MM.1S (cell line): ENCODE data around the gene CELA1.

ENCODE experiments used
- DNase-seq: peaks from one replicate; pipeline ENCODE4 v3.0.0-alpha.2; 2015
- H2AFZ ChIP-seq: fragments of 300-600 bp; sonication (generic); 2 replicates; pipeline ENCODE4 v1.6.0; 2016; ENCODE audit warnings: antibody characterized with exemption, low read length
- H3F3A ChIP-seq: fragments of 300-600 bp; sonication (generic); 2 replicates; pipeline ENCODE4 v1.6.1; 2016; ENCODE audit warnings: mild to moderate bottlenecking, antibody characterized with exemption, low read length, moderate library complexity, mixed read lengths; ENCODE audit not compliant: insufficient read depth
- H3K27ac ChIP-seq: fragments of 300-600 bp; sonication (generic); 2 replicates; pipeline ENCODE4 v1.5.1; 2016; ENCODE audit warnings: mild to moderate bottlenecking, low read length
- H3K27me3 ChIP-seq: fragments of 300-600 bp; sonication (generic); replicated peaks from 2 replicates; pipeline ENCODE4 v1.6.0; 2016; ENCODE audit warnings: low read length; ENCODE audit not compliant: insufficient read depth
- H3K36me3 ChIP-seq: fragments of 300-600 bp; sonication (generic); replicated peaks from 2 replicates; pipeline ENCODE4 v1.6.1; 2016; ENCODE audit warnings: mild to moderate bottlenecking, low read length, mixed read lengths; ENCODE audit not compliant: insufficient read depth
- H3K4me1 ChIP-seq: fragments of 300-600 bp; sonication (generic); 2 replicates; pipeline ENCODE4 v1.6.1; 2016; ENCODE audit warnings: low read length, mixed read lengths
- H3K4me2 ChIP-seq: fragments of 300-600 bp; sonication (generic); 2 replicates; pipeline ENCODE4 v1.6.0; 2016; ENCODE audit warnings: low read depth, low read length
- H3K4me3 ChIP-seq: fragments of 300-600 bp; sonication (generic); 2 replicates; pipeline ENCODE4 v1.5.1; 2016; ENCODE audit warnings: low read length, mixed read lengths
- H3K79me2 ChIP-seq: fragments of 300-600 bp; sonication (generic); 2 replicates; pipeline ENCODE4 v1.6.1; 2016; ENCODE audit warnings: mixed run types, low read length, mixed read lengths
- H3K9ac ChIP-seq: fragments of 300-600 bp; sonication (generic); 2 replicates; pipeline ENCODE4 v1.6.1; 2016; ENCODE audit warnings: low read length, mixed read lengths
- H3K9me2 ChIP-seq: fragments of 300-600 bp; sonication (generic); replicated peaks from 2 replicates; pipeline ENCODE4 v1.6.1; 2016; ENCODE audit warnings: mild to moderate bottlenecking, low read length, mixed read lengths; ENCODE audit not compliant: insufficient read depth
- H3K9me3 ChIP-seq: fragments of 300-600 bp; sonication (generic); replicated peaks from 2 replicates; pipeline ENCODE4 v1.6.1; 2016; ENCODE audit warnings: mild to moderate bottlenecking, low read length, mixed read lengths; ENCODE audit not compliant: insufficient read depth
- H4K20me1 ChIP-seq: fragments of 300-600 bp; sonication (generic); 2 replicates; pipeline ENCODE4 v1.6.1; 2016; ENCODE audit warnings: mild to moderate bottlenecking, low read length, moderate library complexity, mixed read lengths; ENCODE audit not compliant: insufficient read depth
- CTCF ChIP-seq: fragments of 300-600 bp; sonication (generic); IDR thresholded peaks from 2 replicates; pipeline ENCODE4 v1.5.1; 2016; ENCODE audit warnings: antibody characterized with exemption, low read length, mixed read lengths
- EZH2 ChIP-seq: fragments of 300-600 bp; sonication (generic); optimal IDR thresholded peaks from 2 replicates; pipeline ENCODE3; 2017; ENCODE audit warnings: low read depth, mild to moderate bottlenecking, antibody characterized with exemption, low read length, mixed read lengths
- EZH2phosphoT487 ChIP-seq: fragments of 300-600 bp; sonication (generic); IDR thresholded peaks from 2 replicates; pipeline ENCODE4 v1.6.1; 2018; ENCODE audit warnings: antibody characterized with exemption, low read length

The CELA1 gene

GRCh38 chr12:51377099-51377984 lies 30.9 kb upstream of the CELA1 start:
- Histone ChIP-seq H3F3A (no peaks in the 10 kb centered on the region), H3K9me2 (no peaks in the 10 kb centered on the region), H3K36me3 (no peaks in the 10 kb centered on the region), H2AFZ (no peak overlapping the region), H3K9ac (no peak overlapping the region), H4K20me1 (no peaks in the 10 kb centered on the region), H3K27ac (no peak overlapping the region), H3K4me3 (no peak overlapping the region), H3K4me1 (peaks cover 4% of the 10 kb centered on the region; the same call in 1 of the 2 replicates), H3K27me3 (no peaks in the 10 kb centered on the region), H3K9me3 (no peaks in the 10 kb centered on the region), H3K79me2 (no peaks in the 10 kb centered on the region), H3K4me2 (no peak overlapping the region)
- DNase-seq = no peak
- TF ChIP-seq EZH2phosphoT487 (no peak), CTCF (no peak), EZH2 (no peak)

GRCh38 chr12:51374856-51375255 lies 28.4 kb upstream of the CELA1 start:
- Histone ChIP-seq H3K27ac (no peak overlapping the region), H3K79me2 (no peaks in the 10 kb centered on the region), H4K20me1 (no peaks in the 10 kb centered on the region), H3K36me3 (no peaks in the 10 kb centered on the region), H3K4me2 (no peak overlapping the region), H2AFZ (no peak overlapping the region), H3K4me1 (peaks cover 4% of the 10 kb centered on the region; the same call in 1 of the 2 replicates), H3F3A (no peaks in the 10 kb centered on the region), H3K27me3 (no peaks in the 10 kb centered on the region), H3K9me2 (no peaks in the 10 kb centered on the region), H3K9ac (no peak overlapping the region), H3K9me3 (no peaks in the 10 kb centered on the region), H3K4me3 (no peak overlapping the region)
- DNase-seq = no peak
- TF ChIP-seq EZH2phosphoT487 = no peak
- TF ChIP-seq CTCF = no peak
- no peak for TF ChIP-seq EZH2

GRCh38 chr12:51374361-51374760 lies 27.9 kb upstream of the CELA1 start:
- no peaks in the 10 kb centered on the region for H4K20me1 ChIP-seq
- no peak overlapping the region for H2AFZ ChIP-seq
- TF ChIP-seq EZH2phosphoT487 = no peak
- peaks cover 9% of the 10 kb centered on the region for H3K4me1 ChIP-seq
- H3K9me3 ChIP-seq = no peaks in the 10 kb centered on the region
- no peaks in the 10 kb centered on the region for H3K9me2 ChIP-seq
- H3F3A ChIP-seq = peaks cover 4% of the 10 kb centered on the region; the same call in 1 of the 2 replicates
- no peak overlapping the region for H3K9ac ChIP-seq
- H3K79me2 ChIP-seq = no peaks in the 10 kb centered on the region
- DNase-seq = no peak
- H3K27me3 ChIP-seq = no peaks in the 10 kb centered on the region
- H3K36me3 ChIP-seq = no peaks in the 10 kb centered on the region
- no peak overlapping the region for H3K4me2 ChIP-seq
- H3K4me3 ChIP-seq = no peak overlapping the region
- H3K27ac ChIP-seq = no peak overlapping the region

GRCh38 chr12:51373187-51373586 lies 26.7 kb upstream of the CELA1 start:
- no peak overlapping the region for H3K4me2 ChIP-seq
- H3K79me2 ChIP-seq = no peaks in the 10 kb centered on the region
- no peak overlapping the region for H3K27ac ChIP-seq
- H3K9ac ChIP-seq = no peak overlapping the region
- H3K9me2 ChIP-seq = no peaks in the 10 kb centered on the region
- DNase-seq = no peak
- H3F3A ChIP-seq = peaks cover 12% of the 10 kb centered on the region
- TF ChIP-seq EZH2 (no peak), EZH2phosphoT487 (no peak), CTCF (no peak)
- H3K9me3 ChIP-seq = no peaks in the 10 kb centered on the region
- peaks cover 13% of the 10 kb centered on the region for H3K4me1 ChIP-seq
- no peak overlapping the region for H2AFZ ChIP-seq
- no peaks in the 10 kb centered on the region for H4K20me1 ChIP-seq
- no peak overlapping the region for H3K4me3 ChIP-seq
- H3K27me3 ChIP-seq = no peaks in the 10 kb centered on the region
- no peaks in the 10 kb centered on the region for H3K36me3 ChIP-seq
